H9 (cell line): ENCODE results near the gene FAM83E. TPM values are rescaled to one million over a fixed set of nuclear protein-coding genes. Genes with fewer than 3 reads are reported as not detected.

Experiments used
- DNase-seq: peaks from one replicate; pipeline ENCODE4 v3.0.0-alpha.2; 2017
- H2AFZ ChIP-seq: one replicate; pipeline ENCODE4 v1.6.1; 2013; ENCODE audit warnings: mild to moderate bottlenecking, low read length, control low read depth, moderate library complexity
- H2AK5ac ChIP-seq: 2 replicates; pipeline ENCODE4 v1.6.1; 2013; ENCODE audit warnings: low read length, control low read depth, mixed read lengths; ENCODE audit not compliant: insufficient read length
- H2BK120ac ChIP-seq: one replicate; pipeline ENCODE4 v1.6.1; 2013; ENCODE audit warnings: low read depth, mild to moderate bottlenecking, low read length, control low read depth, inconsistent platforms; ENCODE audit not compliant: poor library complexity, severe bottlenecking
- H2BK12ac ChIP-seq: 2 replicates; pipeline ENCODE4 v1.6.1; 2013; ENCODE audit warnings: low read length, control low read depth, mixed read lengths, low read depth; ENCODE audit not compliant: insufficient read length
- H2BK15ac ChIP-seq: 2 replicates; pipeline ENCODE4 v1.6.1; 2013; ENCODE audit warnings: low read depth, low read length, control low read depth
- H2BK20ac ChIP-seq: one replicate; pipeline ENCODE4 v1.6.1; 2013; ENCODE audit warnings: low read depth, mild to moderate bottlenecking, low read length, control low read depth, inconsistent platforms; ENCODE audit not compliant: poor library complexity, severe bottlenecking
- H2BK5ac ChIP-seq: 2 replicates; pipeline ENCODE4 v1.6.1; 2013; ENCODE audit warnings: low read length, control low read depth, mixed read lengths; ENCODE audit not compliant: insufficient read length
- H3K14ac ChIP-seq: 2 replicates; pipeline ENCODE4 v1.6.1; 2013; ENCODE audit warnings: low read length, control low read depth; ENCODE audit not compliant: insufficient read depth
- H3K18ac ChIP-seq: 2 replicates; pipeline ENCODE4 v1.6.1; 2013; ENCODE audit warnings: low read depth, mild to moderate bottlenecking, mixed read lengths, low read length, control low read depth; ENCODE audit not compliant: insufficient read length
- H3K23ac ChIP-seq: 2 replicates; pipeline ENCODE4 v1.6.1; 2013; ENCODE audit warnings: low read length, control low read depth, mixed read lengths, low read depth; ENCODE audit not compliant: insufficient read length
- H3K23me2 ChIP-seq: 2 replicates; pipeline ENCODE4 v1.6.1; 2013; ENCODE audit warnings: low read depth, mild to moderate bottlenecking, mixed read lengths, low read length, control low read depth; ENCODE audit not compliant: insufficient read length, poor library complexity, severe bottlenecking
- H3K27ac ChIP-seq: 2 replicates; pipeline ENCODE4 v1.5.1; 2013; ENCODE audit warnings: low read length, control low read depth, mixed read lengths, low read depth; ENCODE audit not compliant: insufficient read length
- H3K27me3 ChIP-seq: 2 replicates; pipeline ENCODE4 v1.6.1; 2013; ENCODE audit warnings: low read length, control low read depth, inconsistent platforms; ENCODE audit not compliant: insufficient read depth
- H3K4ac ChIP-seq: 2 replicates; pipeline ENCODE4 v1.6.1; 2013; ENCODE audit warnings: low read depth, mild to moderate bottlenecking, control low read depth, inconsistent platforms, low read length, moderate library complexity
- H3K4me1 ChIP-seq: 2 replicates; pipeline ENCODE4 v1.6.1; 2013; ENCODE audit warnings: low read length, control low read depth, inconsistent platforms; ENCODE audit not compliant: insufficient read depth
- H3K4me2 ChIP-seq: 2 replicates; pipeline ENCODE4 v1.6.1; 2013; ENCODE audit warnings: low read length, control low read depth, mixed read lengths; ENCODE audit not compliant: insufficient read length, insufficient read depth
- H3K56ac ChIP-seq: 2 replicates; pipeline ENCODE4 v1.6.1; 2013; ENCODE audit warnings: low read depth, mild to moderate bottlenecking, mixed read lengths, low read length, control low read depth; ENCODE audit not compliant: insufficient read length
- H3K79me1 ChIP-seq: 2 replicates; pipeline ENCODE4 v1.6.1; 2013; ENCODE audit warnings: low read depth, mild to moderate bottlenecking, moderate library complexity, low read length, control low read depth, inconsistent platforms; ENCODE audit not compliant: insufficient read depth, poor library complexity, severe bottlenecking
- H3K79me2 ChIP-seq: 2 replicates; pipeline ENCODE4 v1.6.1; 2013; ENCODE audit warnings: low read length, control low read depth, inconsistent platforms; ENCODE audit not compliant: insufficient read depth
- H3K9ac ChIP-seq: 2 replicates; pipeline ENCODE4 v1.6.1; 2013; ENCODE audit warnings: low read length, control low read depth, mixed read lengths; ENCODE audit not compliant: insufficient read length; ENCODE audit errors: extremely low read depth
- H3K9me3 ChIP-seq: one replicate; pipeline ENCODE4 v1.6.1; 2013; ENCODE audit warnings: low read depth, low read length, inconsistent platforms; ENCODE audit not compliant: control insufficient read depth
- H3T11ph ChIP-seq: one replicate; pipeline ENCODE4 v1.6.1; 2013; ENCODE audit warnings: mild to moderate bottlenecking, low read length, control low read depth, inconsistent platforms
- H4K20me1 ChIP-seq: one replicate; pipeline ENCODE4 v1.6.1; 2013; ENCODE audit not compliant: control insufficient read depth, insufficient read length, insufficient read depth
- H4K5ac ChIP-seq: 2 replicates; pipeline ENCODE4 v1.6.1; 2013; ENCODE audit warnings: low read depth, mild to moderate bottlenecking, mixed read lengths, low read length, control low read depth; ENCODE audit not compliant: insufficient read length
- H4K8ac ChIP-seq: replicated peaks from 2 replicates; pipeline ENCODE4 v1.6.1; 2013; ENCODE audit warnings: low read length, control low read depth, mixed read lengths, low read depth; ENCODE audit not compliant: insufficient read length
- H4K91ac ChIP-seq: 2 replicates; pipeline ENCODE4 v1.6.1; 2013; ENCODE audit warnings: low read depth, mild to moderate bottlenecking, moderate library complexity, mixed read lengths, low read length, control low read depth; ENCODE audit not compliant: insufficient read length
- H3K27ac Mint-ChIP-seq, 3 experiments: 2 replicates in 2 of 3; 3 replicates in 1 of 3; pipeline ENCODE4 v1.8.0; 2020 to 2021; ENCODE audit warnings: mixed read lengths in 3 of 3, mild to moderate bottlenecking in 1 of 3, moderate library complexity in 1 of 3
- H3K27me3 Mint-ChIP-seq: 2 replicates; pipeline ENCODE4 v1.8.0; 2021; ENCODE audit warnings: low read depth, mild to moderate bottlenecking, moderate library complexity, mixed read lengths
- H3K36me3 Mint-ChIP-seq, 3 experiments: 2 replicates in 2 of 3; 3 replicates in 1 of 3; pipeline ENCODE4 v1.8.0; 2020 to 2021; ENCODE audit warnings: low read depth in 3 of 3, mixed read lengths in 3 of 3; ENCODE audit not compliant: insufficient read depth in 1 of 3
- H3K4me1 Mint-ChIP-seq, 2 experiments: 2 replicates each; pipeline ENCODE4 v1.8.0; 2020; ENCODE audit warnings: mixed read lengths in 2 of 2
- H3K4me3 Mint-ChIP-seq, 2 experiments: 2 replicates in 1 of 2; 3 replicates in 1 of 2; pipeline ENCODE4 v1.8.0; 2020 to 2021; ENCODE audit warnings: mild to moderate bottlenecking in 2 of 2, mixed read lengths in 2 of 2, moderate library complexity in 1 of 2
- H3K9me3 Mint-ChIP-seq, 2 experiments: 2 replicates in 1 of 2; 3 replicates in 1 of 2; pipeline ENCODE4 v1.8.0; 2020; ENCODE audit warnings: mild to moderate bottlenecking in 2 of 2, mixed read lengths in 2 of 2, moderate library complexity in 1 of 2
- CTCF ChIP-seq: fragments of 200-600 bp; sonication (generic); conservative IDR thresholded peaks from 3 replicates; pipeline ENCODE4 v1.8.0; 2021; ENCODE audit warnings: antibody characterized with exemption, mild to moderate bottlenecking
- WGBS: extraction: QIAGEN DNeasy Blood & Tissue Kit; methylation state at CpG from one replicate; pipeline ENCODE4 v1.1.7; 2013; ENCODE audit warnings: missing lambda C conversion rate, low lambda C conversion rate, mixed read lengths; ENCODE audit not compliant: insufficient read length; ENCODE audit errors: extremely low coverage; 5-methylcytosine and 5-hydroxymethylcytosine counted together
- total RNA-seq: library from RNA; stranded (reverse); gene quantifications from 2 replicates; pipeline ENCODE4 v1.2.1, GENCODE V29; 2021

The FAM83E gene
- total RNA-seq, 1 experiment from 2014 or later, result 9.2 TPM

- H3K27ac ChIP-seq, result no peak overlapping the region
- TF ChIP-seq CTCF, result no peak
These were observed 48.8 kb upstream of the FAM83E start for GRCh38 chr19:48663667-48664066.

More at GRCh38 chr19:48663667-48664066, 48.8 kb upstream of the FAM83E start:
- no peak overlapping the region for H3T11ph ChIP-seq
- no peaks in the 10 kb centered on the region for H3K9me3 ChIP-seq
- no peak overlapping the region for H3K9ac ChIP-seq
- no peak overlapping the region for H4K91ac ChIP-seq
- H3K4me3 Mint-ChIP-seq, result no peak overlapping the region
- H3K4ac ChIP-seq, result no peak overlapping the region
- WGBS, result no CpG with 5 or more reads among the region's 4 CpGs
- H3K27me3 Mint-ChIP-seq, result peaks cover 12% of the 10 kb centered on the region
- H3K9me3 Mint-ChIP-seq, result peaks cover 5 to 7% of the 10 kb centered on the region in 2 experiments; a peak in 4 of 5 replicates
- H4K8ac ChIP-seq, result no peak overlapping the region
- H2BK12ac ChIP-seq, result no peak overlapping the region
- H2BK20ac ChIP-seq, result no peak overlapping the region
- H4K5ac ChIP-seq, result no peak overlapping the region
- H3K23me2 ChIP-seq, result no peaks in the 10 kb centered on the region
- H2BK15ac ChIP-seq, result no peak overlapping the region
- H3K79me2 ChIP-seq, result no peaks in the 10 kb centered on the region
- no peak for DNase-seq
- H3K27ac Mint-ChIP-seq, result no peak overlapping the region
- H2BK5ac ChIP-seq, result no peak overlapping the region
- no peak overlapping the region for H3K18ac ChIP-seq
- H3K14ac ChIP-seq, result no peak overlapping the region; the same call in 1 of the 2 replicates
- no peak overlapping the region for H2BK120ac ChIP-seq
- H2AK5ac ChIP-seq, result no peak overlapping the region
- 0 out of 4 replicates have a peak, but pooled peaks cover 0 to 6% of the 10 kb centered on the region in 2 experiments for H3K4me1 Mint-ChIP-seq
- no peaks in the 10 kb centered on the region for H3K4me1 ChIP-seq
- H3K36me3 Mint-ChIP-seq, result peaks cover 0 to 6% (median 5%) of the 10 kb centered on the region in 3 experiments; a peak in 2 of 7 replicates
- no peaks in the 10 kb centered on the region for H3K27me3 ChIP-seq
- no peak overlapping the region for H2AFZ ChIP-seq
- no peak overlapping the region for H3K56ac ChIP-seq
- no peak overlapping the region for H3K23ac ChIP-seq
- no peaks in the 10 kb centered on the region for H3K79me1 ChIP-seq
- H4K20me1 ChIP-seq, result no peaks in the 10 kb centered on the region
- H3K4me2 ChIP-seq, result no peak overlapping the region
